ENCODE data around the gene SH3GL2. TPM values are rescaled to one million over a fixed set of nuclear protein-coding genes. Genes with fewer than 3 reads are reported as not detected.

SH3GL2 gene
- total RNA-seq, 4 donors from 2014 or later = 0.45 to 2.5 TPM; not detected in 2

DNA sequence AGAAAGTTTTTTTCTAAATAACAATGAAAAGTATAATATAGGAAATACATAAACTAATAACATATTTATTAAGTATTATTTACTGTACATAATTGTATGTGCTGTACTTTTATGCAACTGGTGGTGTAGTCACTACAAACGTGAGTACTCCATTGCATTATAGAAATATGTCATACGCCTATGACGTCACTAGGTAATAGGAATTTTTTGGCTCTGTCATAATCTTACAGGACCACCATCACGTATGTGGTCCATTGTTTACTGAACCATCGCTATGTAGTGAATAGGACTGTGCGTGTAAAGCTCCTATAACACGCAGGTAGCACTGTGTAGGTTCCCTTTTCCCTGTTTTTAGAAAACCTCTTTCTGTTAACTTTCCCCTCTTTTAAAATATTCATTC is 255.0 kb downstream of the SH3GL2 start:
- H3K27me3 ChIP-seq = no peaks in the 10 kb centered on the region
- H3K4me1 ChIP-seq = no peaks in the 10 kb centered on the region
- TF ChIP-seq, protein P1, sequence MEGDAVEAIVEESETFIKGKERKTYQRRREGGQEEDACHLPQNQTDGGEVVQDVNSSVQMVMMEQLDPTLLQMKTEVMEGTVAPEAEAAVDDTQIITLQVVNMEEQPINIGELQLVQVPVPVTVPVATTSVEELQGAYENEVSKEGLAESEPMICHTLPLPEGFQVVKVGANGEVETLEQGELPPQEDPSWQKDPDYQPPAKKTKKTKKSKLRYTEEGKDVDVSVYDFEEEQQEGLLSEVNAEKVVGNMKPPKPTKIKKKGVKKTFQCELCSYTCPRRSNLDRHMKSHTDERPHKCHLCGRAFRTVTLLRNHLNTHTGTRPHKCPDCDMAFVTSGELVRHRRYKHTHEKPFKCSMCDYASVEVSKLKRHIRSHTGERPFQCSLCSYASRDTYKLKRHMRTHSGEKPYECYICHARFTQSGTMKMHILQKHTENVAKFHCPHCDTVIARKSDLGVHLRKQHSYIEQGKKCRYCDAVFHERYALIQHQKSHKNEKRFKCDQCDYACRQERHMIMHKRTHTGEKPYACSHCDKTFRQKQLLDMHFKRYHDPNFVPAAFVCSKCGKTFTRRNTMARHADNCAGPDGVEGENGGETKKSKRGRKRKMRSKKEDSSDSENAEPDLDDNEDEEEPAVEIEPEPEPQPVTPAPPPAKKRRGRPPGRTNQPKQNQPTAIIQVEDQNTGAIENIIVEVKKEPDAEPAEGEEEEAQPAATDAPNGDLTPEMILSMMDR (IDR thresholded peaks at IDR 0.05) = no peak
- intact Hi-C loops (cut with DNase I) = no loop called here
- no peaks in the 10 kb centered on the region for H3K36me3 ChIP-seq
- 91 to 94% methylated on average over 7 of the region's 7 CpGs for WGBS, 2 donors
- no peak overlapping the region for H3K4me3 ChIP-seq (replicated peaks in 1 of 3)
- no peaks in the 10 kb centered on the region for H3K9me3 ChIP-seq
- H3K27ac ChIP-seq = no peak overlapping the region
- no peak for DNase-seq

DNA sequence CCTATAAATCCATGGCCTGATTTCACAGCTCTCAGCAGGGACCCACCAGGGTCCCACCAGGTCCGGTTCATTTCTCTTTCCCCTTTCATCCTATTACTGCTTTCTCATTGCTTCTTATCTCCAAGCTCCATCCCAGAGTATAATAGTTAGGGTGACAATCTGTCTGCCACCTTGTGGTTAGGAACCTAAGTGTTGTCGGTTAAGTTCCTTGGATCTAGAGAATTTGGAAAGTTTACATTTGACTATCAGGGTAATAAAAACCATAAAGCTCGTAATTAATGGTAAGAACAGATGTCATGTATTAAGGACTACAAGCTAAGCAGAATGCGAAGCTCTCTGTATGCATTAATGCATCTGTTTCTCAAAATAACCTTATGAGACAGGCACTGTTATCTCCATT is 259.1 kb downstream of the SH3GL2 start:
- H3K27me3 ChIP-seq = no peaks in the 10 kb centered on the region
- no peaks in the 10 kb centered on the region for H3K36me3 ChIP-seq
- TF ChIP-seq, protein P1 (IDR thresholded peaks at IDR 0.05) = no peak
- no peak for TF ChIP-seq POLR2A (IDR thresholded peaks at IDR 0.05)
- H3K4me3 ChIP-seq (replicated peaks in 1 of 3) = no peak overlapping the region
- H3K9me3 ChIP-seq = no peaks in the 10 kb centered on the region
- H3K27ac ChIP-seq = no peak overlapping the region
- intact Hi-C loops (cut with DNase I) = no loop called here
- whole genome bisulfite sequencing, 2 donors = 64 to 68% methylated on average over 4 of the region's 4 CpGs
- no peak for DNase-seq
- H3K4me1 ChIP-seq = no peaks in the 10 kb centered on the region

DNA sequence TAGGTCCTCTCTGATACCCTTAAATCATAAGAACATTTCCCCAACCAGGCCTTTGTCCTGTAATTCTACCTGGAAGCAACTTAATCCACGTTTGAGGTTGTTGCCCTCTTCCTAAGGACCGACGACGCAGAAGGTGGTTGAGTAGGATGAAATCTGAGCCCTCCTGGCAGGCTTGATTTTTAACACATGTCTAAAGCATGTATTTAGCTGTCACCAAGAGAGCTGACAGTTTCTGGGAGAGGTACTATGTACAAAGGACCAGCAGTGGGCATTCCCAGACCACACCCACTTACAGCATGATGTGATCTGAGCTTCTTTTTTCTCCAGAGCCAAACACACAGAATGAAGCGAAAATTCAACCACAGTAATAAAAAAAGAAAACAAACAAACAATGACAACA is 260.9 kb downstream of the SH3GL2 start:
- Histone ChIP-seq H3K27me3 (no peaks in the 10 kb centered on the region), H3K4me1 (no peaks in the 10 kb centered on the region), H3K36me3 (no peaks in the 10 kb centered on the region), H3K4me3 (replicated peaks in 1 of 3) (no peak overlapping the region), H3K9me3 (no peaks in the 10 kb centered on the region), H3K27ac (no peak overlapping the region)
- no peak for TF ChIP-seq POLR2A (IDR thresholded peaks at IDR 0.05)
- TF ChIP-seq, protein P1 (IDR thresholded peaks at IDR 0.05) = no peak
- WGBS, 2 donors = 57 to 62% methylated on average over 5 of the region's 5 CpGs
- intact Hi-C loops (cut with DNase I) = no loop called here
- no peak for DNase-seq

DNA sequence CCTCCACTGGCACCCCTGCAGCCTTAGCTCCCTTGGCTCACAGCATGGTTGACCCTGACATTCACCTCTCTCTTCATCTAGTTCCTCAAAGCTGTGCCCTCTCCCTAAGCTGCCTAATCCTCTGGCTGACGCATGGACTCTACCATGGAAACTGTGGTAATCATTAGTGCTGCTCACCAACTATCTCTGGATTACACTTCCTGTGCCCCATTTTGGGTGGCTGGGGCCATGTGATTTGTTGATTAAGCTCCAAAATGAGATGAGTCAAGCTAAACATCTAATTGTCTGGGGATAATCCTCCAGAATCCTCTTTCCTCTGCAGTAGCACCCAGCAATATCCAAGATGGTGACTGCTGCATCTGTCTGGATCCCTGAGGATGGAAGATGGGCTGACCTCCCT is 264.4 kb downstream of the SH3GL2 start:
- no peak overlapping the region for H3K4me3 ChIP-seq (replicated peaks in 1 of 3)
- no peaks in the 10 kb centered on the region for H3K36me3 ChIP-seq
- H3K9me3 ChIP-seq = no peaks in the 10 kb centered on the region
- no peak overlapping the region for H3K27ac ChIP-seq
- no peaks in the 10 kb centered on the region for H3K27me3 ChIP-seq
- no peak for DNase-seq
- TF ChIP-seq, protein P1 (IDR thresholded peaks at IDR 0.05) = no peak
- TF ChIP-seq POLR2A (IDR thresholded peaks at IDR 0.05) = no peak
- intact Hi-C loops (cut with DNase I) = no loop called here
- 94 to 100% methylated on average over 1 of the region's 1 CpG for WGBS, 2 donors
- H3K4me1 ChIP-seq = no peaks in the 10 kb centered on the region

All from thyroid gland (tissue), 4 donors.